NCI-H524 (cell line): Measurements from ENCODE around the gene KCNQ1.

ENCODE experiments used
- DNase-seq, 2 experiments: peaks; one replicate each; lab custom pipeline; 2025; lab: John Stamatoyannopoulos, UW

The KCNQ1 gene

GRCh38 chr11:2860636-2861035, 415.8 kb downstream of the KCNQ1 start:
- DNase-seq: no peak

GRCh38 chr11:2862395-2863275, 417.8 kb downstream of the KCNQ1 start:
- DNase-seq: peak in 1 of 2 experiments; percentile 37

- DNase-seq: no peak
These were observed 418.4 kb downstream of the KCNQ1 start for GRCh38 chr11:2863276-2863618.

GRCh38 chr11:2864901-2865300, 420.1 kb downstream of the KCNQ1 start:
- no peak for DNase-seq

GRCh38 chr11:2865922-2866577, 421.2 kb downstream of the KCNQ1 start:
- no peak for DNase-seq

- no peak for DNase-seq
These were observed 422.3 kb downstream of the KCNQ1 start for GRCh38 chr11:2867142-2867541.

- peak in 1 of 2 experiments; percentile 45 for DNase-seq
These were observed 423.1 kb downstream of the KCNQ1 start for GRCh38 chr11:2867722-2868505.

GRCh38 chr11:2868506-2869133, 423.8 kb downstream of the KCNQ1 start:
- DNase-seq: no peak

GRCh38 chr11:2869134-2869526, 424.3 kb downstream of the KCNQ1 start:
- peak; percentile 16 to 48 for DNase-seq

- DNase-seq: no peak
These were observed 425.0 kb downstream of the KCNQ1 start for GRCh38 chr11:2869561-2870427.

GRCh38 chr11:2870460-2870859, 425.7 kb downstream of the KCNQ1 start:
- DNase-seq: no peak

- DNase-seq: no peak
These were observed 426.3 kb downstream of the KCNQ1 start for GRCh38 chr11:2870969-2871680.

GRCh38 chr11:2874963-2875362, 430.2 kb downstream of the KCNQ1 start:
- DNase-seq: no peak

GRCh38 chr11:2877474-2877873, 432.7 kb downstream of the KCNQ1 start:
- DNase-seq: no peak

GRCh38 chr11:2878782-2879181, 434.0 kb downstream of the KCNQ1 start:
- DNase-seq: no peak

- no peak for DNase-seq
These were observed 435.8 kb downstream of the KCNQ1 start for GRCh38 chr11:2880646-2881045.

- DNase-seq: no peak
These were observed 436.5 kb downstream of the KCNQ1 start for GRCh38 chr11:2881076-2881980.

GRCh38 chr11:2881981-2882375, 437.2 kb downstream of the KCNQ1 start:
- no peak for DNase-seq

GRCh38 chr11:2882396-2883110, 437.7 kb downstream of the KCNQ1 start:
- no peak for DNase-seq
